RPMI7951 (cell line): ENCODE measurements around the gene MVP. TPM values are rescaled to one million over a fixed set of nuclear protein-coding genes. Genes with fewer than 3 reads are reported as not detected.
A peak's percentile ranks its signal among the peaks of the same experiment; 100 is the strongest.
"Not testable (repeated sequence)": the region's sequence is repeated elsewhere in the genome, so short reads cannot be mapped to it uniquely, and the experiment has no call there.

Source experiments
- DNase-seq: peaks from one replicate; pipeline ENCODE4 v3.0.0-alpha.2; 2012; ENCODE audit warnings: low read depth
- total RNA-seq: library from RNA; depleted of rRNA; stranded (reverse); fragments of >200 nt; shearing (Covaris generic); gene quantifications from 2 replicates; pipeline ENCODE4 v1.2.3, GENCODE V29; 2014

MVP gene
- total RNA-seq, 1 experiment from 2014 or later: 140 TPM

DNA sequence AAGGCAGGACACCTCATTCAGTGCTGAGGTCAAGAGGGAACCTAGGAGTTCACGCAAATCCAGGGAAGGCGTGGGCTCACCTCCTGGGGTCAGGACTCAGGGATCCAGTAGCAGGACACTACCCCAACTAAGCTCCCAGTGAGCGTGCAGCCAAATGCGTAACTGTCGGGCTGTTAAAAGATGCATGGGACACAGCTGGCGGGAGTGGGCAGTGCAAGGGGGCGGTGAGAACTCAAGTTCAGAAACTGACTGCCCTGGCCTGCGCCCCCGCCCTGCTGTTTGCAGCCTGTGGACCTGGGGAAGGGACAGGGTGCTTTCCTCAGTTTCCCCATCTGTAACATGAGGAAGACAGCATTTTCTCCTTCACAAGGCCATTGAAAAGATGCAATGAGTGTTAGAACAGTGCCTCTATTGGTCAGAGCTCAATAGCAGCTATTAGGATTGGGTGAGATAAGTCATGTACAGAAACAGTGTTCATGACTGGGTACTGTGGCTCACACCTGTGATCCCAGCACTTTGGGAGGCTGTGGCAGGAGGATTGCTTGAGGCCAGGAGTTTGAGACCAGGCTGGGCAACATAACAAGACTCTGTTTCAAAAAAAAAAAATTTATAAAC is 22.6 kb downstream of the MVP start:
- DNase-seq: no peak

DNA sequence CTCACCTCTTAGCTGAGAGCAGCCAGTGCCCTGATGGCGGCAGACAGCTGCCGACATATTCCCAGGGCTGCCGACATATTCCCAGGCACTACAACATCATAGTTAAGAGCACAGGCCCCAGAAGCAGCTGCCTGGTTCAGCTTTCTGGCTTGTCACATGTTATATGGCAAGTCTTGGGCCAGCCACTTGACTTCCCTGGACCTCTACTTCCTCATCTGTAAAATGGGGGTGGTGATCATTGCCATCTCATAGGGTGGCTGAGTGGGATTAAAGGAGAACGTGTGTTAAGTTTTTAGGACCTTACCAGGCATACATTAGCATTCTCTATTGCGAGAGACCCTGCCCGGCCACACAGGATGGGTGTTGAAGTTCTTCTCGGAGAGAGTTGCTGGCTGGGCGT is 23.7 kb downstream of the MVP start:
- DNase-seq: no peak

DNA sequence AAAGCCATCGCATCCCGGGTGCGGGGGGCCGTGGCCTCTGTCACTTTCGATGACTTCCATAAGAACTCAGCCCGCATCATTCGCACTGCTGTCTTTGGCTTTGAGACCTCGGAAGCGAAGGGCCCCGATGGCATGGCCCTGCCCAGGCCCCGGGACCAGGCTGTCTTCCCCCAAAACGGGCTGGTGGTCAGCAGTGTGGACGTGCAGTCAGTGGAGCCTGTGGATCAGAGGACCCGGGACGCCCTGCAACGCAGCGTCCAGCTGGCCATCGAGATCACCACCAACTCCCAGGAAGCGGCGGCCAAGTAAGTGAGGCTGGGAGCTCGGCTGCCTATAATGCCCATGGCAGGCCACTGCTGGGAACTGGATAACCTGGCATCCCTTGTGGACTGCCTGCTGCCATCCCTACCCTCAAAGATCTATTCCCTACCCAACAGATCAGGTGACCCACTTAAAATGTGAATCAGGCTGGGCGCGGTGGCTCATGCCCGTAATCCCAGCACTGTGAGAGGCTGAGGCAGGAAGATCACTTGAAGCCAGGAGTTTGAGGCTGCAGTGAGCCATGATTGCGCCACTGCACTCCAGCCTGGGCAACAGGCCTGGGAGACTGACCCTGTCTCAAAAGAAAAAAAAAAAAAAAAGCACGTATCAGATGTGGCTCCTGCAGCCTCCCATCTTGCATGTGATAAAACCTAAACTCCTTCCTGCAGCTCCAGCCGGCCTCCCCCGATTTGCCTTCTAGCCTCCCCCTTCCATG is 24.5 kb downstream of the MVP start:
- DNase-seq: no peak

DNA sequence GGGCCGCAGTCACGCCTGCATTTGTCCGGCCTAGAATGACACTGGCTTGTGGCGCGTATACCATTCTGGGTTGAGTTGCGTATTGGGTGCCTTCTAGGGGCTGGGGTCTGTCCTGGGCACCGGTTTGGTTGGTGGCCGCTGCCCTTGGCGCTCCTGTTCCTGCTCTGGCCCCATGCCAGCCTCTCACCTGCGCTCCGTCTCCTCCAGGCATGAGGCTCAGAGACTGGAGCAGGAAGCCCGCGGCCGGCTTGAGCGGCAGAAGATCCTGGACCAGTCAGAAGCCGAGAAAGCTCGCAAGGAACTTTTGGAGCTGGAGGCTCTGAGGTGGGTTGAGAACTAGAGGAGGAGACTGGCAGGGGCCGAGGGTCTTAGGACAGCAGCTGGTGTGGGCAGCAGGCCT is 25.4 kb downstream of the MVP start:
- DNase-seq: no peak

DNA sequence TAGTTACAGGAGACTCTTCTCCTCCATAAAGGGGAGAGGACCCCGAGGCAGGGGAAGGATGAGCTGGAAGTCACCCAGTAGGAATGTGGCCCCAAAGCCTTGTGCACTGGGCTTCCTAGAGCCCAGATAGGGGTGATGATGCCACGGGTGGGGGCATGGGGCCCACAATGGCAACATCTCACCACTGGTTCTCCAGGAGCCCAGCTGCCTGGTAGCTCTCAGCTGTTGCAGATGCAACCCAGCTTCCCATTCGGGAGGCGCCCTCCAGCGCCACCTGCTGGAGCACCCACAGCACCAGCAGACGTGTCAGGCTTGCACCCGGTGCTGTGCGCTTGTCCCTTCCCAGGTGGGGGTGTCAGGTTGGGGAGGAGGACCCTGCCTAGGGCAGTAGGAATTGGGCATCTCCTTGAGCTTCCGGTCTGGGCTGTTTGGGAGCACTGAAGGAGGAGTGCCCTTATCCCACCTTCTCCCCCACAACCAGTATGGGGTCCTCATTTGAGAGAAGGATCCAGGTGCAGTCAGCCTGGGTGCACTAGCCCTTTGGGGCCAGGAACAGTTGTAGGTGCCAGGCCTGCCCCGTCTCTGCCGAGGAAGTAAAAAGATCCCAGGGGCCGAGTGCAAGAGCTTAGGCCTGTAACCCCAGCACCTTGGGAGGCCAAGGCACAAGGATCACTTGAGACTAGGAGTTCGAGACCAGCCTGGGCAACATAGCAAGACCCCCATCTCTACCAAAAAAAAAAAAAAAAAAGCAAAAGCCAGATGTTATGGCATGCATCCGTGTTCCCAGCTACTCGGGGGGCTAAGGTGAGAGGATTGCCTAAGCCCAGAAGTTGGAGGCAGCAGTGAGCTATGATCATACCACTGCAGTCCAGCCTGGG is 28.4 kb downstream of the MVP start:
- peak; percentile 60 for DNase-seq

DNA sequence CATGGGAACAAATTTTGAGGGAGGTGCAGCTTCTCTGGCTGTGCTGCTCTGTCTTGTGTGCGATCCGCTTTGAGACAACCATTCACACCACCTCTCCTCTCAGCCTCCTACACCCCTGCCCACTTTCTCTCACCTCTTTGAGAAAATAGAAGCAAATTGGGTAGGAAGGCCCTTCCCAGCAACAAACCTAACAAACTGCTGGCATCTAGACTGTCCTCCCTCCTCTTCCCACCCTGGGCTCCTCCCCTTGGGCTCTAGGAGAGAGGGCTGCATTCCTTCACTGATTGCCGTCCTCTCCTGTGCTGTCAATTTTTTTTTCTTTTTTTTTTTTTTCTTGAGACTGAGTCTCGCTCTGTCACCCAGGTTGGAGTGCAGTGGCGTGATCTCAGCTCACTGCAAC is 29.2 kb downstream of the MVP start:
- DNase-seq: no peak

DNA sequence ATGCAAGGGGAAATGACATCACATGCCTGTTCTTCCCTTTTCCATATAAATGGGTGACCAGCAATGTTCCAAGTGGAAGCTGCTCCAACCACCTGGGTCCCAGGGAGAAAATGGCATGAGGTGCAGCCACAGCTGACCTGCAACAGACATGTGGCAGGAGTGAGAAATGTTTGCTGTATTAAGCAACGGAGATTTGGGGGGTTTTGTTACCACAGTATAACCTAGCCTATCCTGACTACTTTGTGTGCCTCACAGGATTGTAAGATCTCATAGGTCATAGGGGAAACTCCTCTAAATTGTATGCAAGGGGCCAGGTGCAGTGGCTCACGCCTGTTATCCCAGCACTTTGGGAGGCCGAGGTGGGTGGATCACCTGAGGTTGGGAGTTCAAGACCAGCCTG is 30.7 kb downstream of the MVP start:
- DNase-seq: no peak

DNA sequence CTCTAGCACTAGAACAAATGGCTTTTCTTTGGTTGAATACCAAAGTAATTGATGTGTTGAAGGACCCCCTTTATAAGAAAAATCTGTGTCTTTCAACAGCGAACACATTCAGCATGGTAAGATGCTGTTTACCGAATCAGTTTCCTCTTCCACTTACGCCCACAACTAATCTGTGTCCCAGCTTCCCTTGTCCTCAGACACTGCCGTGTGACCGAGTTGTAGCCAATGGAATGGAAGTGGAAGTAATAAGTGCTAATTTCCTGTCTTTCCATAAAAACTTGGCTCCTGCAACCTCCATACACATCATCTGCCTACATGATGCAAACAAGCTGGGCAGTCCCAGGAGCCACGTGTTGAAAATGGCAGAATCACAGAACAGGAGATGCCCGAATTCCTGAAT is 32.4 kb downstream of the MVP start:
- DNase-seq: peak; percentile 41

DNA sequence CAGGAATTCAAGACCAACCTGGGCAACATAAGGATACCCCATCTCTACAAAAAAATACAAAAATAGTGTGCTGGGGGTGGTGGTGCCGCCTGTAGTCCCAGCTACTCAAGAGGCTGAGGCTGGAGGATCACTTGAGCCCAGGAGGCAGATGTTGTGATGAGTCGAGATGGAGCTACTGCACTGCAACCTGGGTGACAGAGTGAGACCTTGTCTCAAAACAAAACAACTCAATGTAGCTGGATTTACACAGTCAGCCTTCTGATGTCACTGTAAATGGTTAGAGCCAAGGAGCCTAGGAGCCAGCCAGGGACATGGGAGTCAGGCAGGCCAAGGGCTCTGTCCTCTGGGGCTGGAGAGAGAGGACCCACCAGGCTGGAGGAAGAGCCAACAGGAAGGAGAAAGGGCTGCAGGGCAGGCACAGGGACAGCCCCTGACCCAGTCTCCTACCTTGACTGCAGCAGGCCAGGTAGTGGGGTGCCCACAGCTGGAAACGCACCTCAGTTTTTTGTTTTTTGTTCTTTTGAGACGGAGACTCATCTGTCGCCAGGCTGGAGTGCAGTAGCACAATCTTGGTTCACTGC is 34.3 kb downstream of the MVP start:
- DNase-seq: no peak

DNA sequence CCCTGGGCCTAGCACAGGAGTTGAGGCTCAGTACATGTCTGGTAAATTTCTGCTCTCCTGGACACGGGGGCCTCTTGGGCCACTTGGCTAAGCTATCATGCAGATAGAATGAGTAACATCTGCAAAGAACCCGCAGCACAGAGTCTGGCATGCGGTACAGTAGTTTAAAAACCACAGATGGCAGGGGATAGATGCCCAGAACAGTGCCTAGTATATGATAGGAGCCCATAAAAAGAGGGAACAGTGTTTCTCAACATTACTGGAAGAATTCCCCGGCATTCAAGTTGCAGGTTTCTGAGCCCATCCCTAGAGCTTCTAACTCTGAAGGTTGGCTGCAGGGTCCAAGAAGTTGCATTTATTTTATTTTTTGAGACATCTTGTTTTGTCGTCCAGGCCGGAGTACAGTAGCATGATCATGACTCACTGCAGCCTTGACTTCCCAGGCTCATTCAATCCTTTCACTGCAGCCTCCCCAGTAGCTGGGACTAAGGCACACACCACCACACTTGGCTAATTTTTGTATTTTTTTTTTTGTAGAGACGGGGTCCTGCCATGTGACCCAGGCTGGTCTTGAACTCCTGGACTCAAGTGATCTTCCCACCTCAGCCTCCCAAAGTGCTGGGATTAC is 37.0 kb downstream of the MVP start:
- peak; percentile 89 for DNase-seq

DNA sequence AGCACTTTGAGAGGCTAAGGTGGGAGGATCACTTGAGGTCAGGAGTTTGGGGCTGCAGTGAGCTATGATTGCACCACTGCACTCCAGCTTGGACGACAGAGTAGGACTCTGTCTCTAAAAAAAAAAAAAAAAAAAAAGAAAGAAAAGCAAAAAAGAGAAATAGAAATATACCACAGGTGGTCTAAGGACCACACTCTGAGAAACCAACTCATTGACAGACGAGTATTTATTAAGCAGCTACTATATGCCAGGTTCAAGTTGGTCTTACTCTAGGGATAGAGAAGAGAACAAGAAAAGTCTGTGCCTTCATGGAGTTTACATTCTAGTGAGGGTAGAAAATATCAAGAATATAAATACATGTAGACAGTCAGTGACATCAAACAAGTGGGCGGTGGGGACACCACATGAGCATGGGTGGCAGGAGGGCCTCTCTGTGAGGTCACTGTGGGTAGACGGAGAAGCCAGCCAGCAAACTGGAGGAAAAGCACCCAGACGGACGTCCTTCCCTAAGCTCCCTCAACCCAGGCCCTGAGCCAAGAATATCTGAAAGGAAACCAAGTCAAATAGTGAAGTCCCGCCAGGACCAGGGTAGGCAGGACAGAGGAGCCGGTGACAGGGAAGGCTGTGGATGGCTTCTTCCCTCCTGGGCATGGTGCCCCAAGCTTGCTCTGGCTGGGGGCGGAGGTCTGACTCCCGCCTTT is 38.0 kb downstream of the MVP start:
- no peak for DNase-seq

DNA sequence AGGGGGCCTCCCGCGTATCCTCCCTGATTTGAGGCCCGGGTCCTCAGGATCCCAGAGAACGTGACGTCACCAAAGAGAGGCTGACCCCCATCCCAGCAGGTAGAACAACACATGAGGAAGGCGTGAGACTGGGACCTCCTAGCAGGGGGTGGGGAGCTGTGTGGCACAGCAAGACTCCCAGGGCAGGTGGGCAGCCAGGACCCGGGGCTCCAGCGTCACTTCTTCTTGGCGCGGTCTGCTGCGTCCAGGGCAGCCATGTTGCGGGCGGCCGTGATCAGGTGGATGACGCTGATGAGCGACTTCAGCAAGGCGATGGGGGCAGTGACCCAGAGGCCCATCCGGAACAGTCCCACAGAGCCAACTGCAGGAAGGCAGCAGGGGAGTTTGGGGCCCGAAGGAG is 38.7 kb downstream of the MVP start:
- no peak for DNase-seq

DNA sequence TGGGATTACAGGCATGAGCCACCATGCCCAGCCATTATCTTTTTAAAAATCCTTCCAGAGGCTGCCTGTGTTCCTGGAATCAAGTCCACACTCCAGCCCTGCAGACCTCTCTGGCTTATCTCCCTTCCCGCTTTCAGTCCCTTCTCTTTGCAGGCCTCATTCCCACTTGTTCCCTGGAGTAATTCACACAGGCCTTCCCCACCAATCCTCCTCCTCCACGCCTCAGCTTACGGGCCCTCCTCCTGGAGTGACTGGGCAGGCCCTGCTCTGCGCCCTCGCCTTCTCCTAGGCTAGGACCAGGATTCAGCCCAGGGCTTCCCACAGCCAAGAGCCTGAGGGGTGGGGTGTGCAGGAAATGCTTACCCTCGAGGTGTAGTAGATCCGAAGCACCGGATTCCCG is 40.0 kb downstream of the MVP start:
- no peak for DNase-seq

DNA sequence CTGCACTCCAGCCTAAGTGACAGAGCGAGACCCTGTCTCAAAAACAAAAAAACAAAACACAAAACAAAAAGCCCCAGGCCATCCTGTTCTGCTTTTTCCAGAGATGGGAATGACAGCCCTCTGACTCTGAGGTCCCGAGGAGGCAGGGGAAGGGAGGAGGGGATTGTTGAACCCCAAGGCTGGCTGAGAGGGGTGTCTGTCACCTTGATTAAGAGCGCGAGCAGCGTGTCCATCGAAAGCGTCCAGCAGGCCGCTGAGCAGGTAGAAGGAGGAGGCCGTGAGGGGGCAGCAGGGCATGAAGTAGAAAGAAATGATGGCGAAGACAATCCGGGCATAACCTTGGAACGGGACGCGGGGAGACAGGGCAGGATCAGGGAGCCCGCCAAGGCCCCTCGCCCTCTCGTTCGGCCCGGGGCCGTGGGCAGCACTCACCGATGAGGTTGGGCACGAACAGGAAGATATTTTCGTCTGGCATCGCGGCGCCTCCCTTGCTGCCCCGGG is 42.2 kb downstream of the MVP start:
- DNase-seq: no peak

DNA sequence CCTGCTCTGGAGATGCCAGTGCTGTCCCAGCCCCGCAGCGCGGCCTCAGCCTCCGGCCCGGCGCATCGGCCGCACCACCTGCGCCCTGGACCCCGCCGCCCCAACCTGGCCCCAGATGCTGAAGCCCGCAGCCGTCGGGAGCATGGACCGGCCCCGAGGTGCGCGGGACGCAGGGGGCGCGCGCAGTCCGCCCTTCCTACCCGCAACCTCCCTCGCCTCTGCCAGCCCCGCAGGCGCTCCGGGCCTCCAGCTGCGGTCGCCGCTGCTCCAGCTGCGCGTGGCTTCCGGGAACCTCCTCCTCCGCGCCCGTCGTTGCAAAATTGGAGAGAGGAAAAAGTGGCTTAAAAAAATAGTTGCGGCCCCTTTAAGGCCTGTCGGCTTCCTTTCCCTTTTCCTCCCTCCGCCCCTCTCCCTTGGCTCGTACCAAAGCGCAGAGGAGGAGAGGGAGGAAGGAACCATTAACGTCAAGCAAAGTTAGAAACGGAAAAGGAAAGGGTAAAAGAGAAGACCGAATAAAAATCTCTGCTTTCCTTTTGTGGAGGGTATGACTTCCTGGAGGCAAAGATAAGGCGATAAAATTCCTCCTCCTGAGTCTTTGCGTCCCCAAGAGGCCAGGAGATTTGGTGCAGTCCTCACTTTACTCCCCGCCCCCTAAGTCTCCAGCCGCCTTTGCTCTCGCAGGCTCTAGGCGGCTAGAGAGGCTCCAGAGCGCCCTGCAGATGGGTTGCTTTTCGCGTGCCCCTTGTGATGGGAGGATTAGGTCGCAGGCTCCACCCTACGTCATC is 42.8 kb downstream of the MVP start, which contains the start of gene CDIPT:
CDIPT (minus strand) TSS at position 343 of the 785 bp plus-strand sequence. CDS start 369 bp downstream, outside the sequence.
- DNase-seq: peak; percentile 93

DNA sequence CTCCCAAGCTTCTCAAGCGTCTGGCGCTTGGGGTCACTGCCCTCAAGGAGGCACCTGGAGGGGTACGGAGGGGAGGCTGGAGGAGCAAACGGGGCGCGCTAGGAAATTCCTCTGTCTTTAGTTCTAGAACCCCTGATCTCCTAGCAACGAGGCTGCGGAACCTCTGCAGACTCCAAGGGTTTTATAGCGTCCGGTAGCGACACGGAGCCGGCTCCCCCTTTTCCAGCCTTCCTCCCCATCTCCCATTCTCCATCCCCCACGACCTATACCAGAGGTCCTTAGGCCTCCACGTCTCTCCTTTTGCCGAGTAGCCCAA is 43.4 kb downstream of the MVP start:
- no peak for DNase-seq

DNA sequence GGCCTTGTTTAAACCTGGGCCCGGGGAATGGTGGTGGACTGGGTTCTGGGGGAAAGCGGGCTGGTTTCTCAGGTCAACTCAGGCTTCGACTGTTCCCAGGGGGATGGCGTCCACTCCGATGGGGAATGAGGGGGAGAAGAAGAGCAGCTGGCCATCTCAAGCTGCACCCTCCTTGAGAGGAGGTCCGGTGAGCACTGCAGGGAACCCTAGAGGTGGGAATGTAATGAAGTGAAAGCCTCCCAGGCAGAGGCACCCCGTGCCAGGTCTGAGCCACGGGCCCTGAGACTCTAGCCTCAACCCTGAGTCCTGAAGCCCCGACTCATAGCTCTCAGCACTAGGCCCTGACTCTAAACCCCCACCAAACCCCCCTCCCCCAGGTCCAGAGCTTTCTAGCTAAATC is 43.9 kb downstream of the MVP start:
- no peak for DNase-seq

DNA sequence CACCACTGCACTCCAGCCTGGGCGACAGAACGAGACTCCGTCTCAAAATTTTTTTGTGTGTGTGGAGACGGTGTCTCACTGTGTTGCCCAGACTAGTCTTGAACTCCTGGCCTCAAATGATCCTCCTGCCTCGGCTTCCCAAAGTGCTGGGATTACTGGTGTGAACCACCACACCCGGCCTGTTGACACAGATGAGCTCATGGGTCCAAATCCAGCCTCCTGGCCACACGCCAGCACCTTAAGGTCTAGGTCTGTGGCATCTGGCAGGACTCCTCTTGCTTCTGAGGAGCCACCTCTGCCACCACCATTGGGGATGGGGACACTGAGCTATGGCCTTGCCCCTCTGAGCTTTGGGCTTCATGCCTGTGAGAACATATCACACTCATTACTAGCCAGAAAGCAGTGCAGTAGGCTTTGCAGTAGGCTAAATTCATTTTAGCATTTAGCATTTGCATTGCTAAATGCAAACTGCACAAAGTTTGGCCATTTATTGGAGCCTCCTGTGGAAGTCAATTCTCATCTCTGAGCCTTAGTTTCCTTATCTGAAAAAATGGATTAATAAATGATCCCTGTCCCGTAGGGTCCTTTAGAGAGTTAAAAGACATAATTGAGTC is 48.2 kb downstream of the MVP start:
- DNase-seq: no peak

DNA sequence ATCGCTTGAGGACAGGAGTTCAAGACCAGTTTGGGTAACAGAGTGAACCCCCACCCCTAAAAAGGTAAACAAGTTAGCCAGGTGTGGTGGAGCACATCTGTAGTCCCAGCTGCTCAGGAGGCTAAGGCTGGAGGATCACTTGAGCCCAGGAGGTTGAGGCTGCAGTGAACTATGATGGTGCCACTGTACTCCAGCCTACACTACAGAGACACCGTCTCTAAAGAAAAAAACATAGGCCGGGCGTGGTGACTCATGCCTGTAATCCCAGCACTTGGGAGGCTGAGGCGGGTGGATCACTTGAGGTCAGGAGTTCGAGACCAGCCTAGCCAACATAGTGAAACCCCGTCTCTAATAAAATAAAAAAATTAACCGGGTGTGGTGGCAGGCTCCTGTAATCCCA is 48.8 kb downstream of the MVP start:
- not testable (repeated sequence) for DNase-seq
